ENCODE results near the gene LRRC36. TPM values are rescaled to one million over a fixed set of nuclear protein-coding genes. Genes with fewer than 3 reads are reported as not detected.
A peak's percentile ranks its signal among the peaks of the same experiment; 100 is the strongest.

Gene LRRC36
- polyA plus RNA-seq, 3 donors, result 2.9 to 9.9 (median 8.1) TPM

DNA sequence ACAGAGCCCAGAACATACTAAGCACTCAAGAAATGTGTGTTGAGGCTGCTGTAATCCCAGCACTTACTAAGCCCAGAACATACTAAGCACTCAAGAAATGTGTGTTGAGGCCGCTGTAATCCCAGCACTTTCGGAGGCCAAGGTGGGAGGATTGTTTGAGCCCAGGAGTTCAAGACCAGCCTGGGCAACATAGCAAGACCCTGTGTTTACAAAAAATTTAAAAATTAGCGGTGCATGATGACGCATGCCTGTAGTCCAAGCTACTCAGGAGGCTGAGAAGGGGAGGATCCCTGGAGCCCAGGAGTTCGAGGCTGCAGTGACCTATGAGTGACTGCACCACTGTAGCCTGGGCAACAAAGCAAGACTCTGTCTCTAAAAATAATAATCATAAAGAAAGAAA lies 96.4 kb downstream of the LRRC36 start:
- DNase-seq, result no peak

DNA sequence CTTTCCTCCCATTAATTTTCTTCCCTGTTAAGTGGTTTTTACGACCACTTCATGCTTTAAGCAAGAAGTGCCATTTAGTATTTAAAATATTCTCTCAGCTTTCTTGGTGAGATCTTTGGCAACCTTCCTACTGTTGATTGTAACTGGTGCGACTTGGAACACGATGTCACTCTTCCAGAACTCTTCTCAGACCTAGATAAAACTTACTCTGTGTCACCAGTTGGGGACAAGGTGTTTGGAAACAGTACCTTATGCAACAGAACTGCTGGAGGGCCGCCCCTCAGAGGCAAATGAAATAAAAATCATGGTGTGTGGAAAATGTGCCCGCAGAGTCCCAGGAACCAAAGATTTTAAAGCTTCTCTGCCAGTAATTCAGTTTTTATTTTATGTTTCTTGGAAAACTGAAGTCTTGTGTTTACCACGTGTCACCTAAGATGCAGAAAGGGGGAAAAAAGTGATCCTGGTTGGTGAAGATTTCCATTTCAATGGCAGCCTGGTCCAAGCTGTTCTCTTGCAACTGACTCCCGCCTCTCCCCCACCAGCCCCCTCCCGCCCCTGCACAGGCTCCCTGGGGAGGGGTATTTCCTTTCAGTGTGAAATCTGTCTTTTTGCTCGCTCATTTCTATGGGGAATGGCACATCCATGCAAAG lies 97.1 kb downstream of the LRRC36 start:
- no peak for DNase-seq

GRCh38 chr16:67424261-67424615 lies 97.6 kb downstream of the LRRC36 start:
- DNase-seq, result no peak

- DNase-seq, result no peak
Measured at GRCh38 chr16:67425061-67425460, 98.4 kb downstream of the LRRC36 start.

GRCh38 chr16:67425580-67425979 lies 99.0 kb downstream of the LRRC36 start:
- no peak for DNase-seq

GRCh38 chr16:67426022-67426421 lies 99.4 kb downstream of the LRRC36 start:
- DNase-seq, result no peak

- no peak for DNase-seq
Measured at GRCh38 chr16:67426950-67427349, 100.3 kb downstream of the LRRC36 start.

DNA sequence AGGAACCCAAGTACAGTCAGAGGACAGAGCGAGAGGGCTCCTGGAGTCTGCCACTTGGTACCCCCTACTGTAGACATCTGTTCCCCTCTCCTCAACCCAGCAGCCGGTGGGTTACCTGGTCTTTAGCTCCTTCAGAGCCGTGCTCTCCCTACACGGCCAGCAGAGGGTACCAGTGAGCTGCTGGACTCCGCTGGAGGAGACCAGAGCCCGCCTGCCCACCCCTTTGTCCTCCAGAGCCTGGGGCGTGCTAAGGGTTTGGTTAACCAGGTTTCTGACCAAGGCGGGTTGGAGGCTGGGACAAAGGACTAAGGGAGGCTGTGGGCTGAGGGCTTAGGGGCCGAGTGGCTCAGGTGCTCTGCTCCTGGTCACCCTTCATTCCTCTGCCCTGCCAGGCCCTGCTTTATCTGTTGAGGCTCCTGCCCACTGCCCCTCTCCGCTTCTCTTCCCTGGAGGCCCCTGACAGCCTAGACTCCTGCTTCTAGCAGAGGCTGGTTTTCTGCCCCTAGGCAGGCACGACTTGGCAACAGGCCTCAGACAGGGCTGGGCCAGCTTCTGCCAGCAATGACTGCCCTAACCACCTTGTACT lies 101.6 kb downstream of the LRRC36 start:
- peak; percentile 75 for DNase-seq

DNA sequence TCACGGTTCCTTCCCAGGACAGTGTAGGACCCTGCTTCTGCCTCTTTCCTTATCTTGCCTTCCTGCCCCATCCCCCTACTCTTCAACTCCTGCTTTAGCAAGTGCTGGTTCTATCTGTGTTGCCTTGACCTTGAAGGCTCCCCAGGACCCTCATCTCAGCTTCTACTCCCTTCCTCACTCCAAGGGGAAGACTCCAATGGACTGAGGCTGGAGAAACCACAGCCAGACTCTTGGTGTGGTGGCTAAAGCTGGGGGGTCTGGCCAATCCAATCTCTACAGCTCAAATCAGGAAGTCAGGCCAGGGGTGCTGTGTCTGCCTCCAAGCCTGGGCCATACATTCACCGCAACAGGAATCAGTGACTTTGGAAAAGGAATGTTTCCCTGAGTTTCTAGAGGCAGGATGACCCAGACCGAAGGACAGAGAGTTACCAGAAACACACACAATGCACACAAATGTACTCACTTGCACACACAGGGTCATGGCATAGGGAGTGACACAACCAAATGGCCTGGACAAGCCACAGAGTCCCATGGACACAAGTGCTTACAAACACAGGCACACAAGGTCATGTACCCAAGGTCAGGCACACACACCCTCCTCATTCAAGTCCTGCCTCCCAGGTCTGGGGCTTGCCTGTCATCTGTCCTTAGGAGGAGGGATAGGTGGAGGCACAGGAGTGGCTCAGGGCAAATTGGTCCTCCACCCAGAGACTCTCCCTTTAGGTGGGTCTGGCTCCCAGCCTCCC lies 102.6 kb downstream of the LRRC36 start:
- DNase-seq, result no peak

DNA sequence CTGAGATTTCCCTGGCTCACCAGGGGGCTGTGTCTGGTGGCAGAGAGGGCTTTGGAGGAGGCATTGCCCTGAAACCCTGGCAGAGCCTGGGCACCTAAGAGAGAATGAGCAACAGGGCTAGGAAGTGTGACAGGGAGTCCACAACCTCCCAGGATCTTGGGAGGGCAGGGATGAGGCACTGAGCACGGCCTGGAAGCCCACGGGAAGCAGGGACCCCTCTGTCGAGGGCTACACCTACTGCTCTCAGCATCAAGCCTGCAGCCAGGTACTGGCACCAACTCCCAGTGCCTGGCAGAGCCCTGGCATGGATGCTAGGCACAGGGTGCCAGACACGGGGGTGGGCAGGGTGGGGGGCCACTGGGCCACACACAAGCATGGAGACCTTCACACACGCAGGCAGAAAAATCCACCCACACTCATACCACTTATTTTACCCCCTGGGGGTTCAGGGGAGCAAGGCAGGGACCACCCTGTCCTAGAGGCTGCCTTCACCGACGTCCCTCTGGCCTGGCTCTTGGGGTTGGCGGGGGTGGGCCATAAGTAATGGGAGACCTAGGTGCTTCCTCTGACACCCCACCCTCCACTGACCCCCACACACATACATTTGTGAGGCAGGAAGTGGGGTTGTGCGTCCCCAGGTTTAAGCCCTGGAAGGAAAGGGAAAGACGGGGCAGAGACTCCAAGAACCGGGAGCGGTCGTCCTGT lies 103.3 kb downstream of the LRRC36 start:
- DNase-seq, result no peak

DNA sequence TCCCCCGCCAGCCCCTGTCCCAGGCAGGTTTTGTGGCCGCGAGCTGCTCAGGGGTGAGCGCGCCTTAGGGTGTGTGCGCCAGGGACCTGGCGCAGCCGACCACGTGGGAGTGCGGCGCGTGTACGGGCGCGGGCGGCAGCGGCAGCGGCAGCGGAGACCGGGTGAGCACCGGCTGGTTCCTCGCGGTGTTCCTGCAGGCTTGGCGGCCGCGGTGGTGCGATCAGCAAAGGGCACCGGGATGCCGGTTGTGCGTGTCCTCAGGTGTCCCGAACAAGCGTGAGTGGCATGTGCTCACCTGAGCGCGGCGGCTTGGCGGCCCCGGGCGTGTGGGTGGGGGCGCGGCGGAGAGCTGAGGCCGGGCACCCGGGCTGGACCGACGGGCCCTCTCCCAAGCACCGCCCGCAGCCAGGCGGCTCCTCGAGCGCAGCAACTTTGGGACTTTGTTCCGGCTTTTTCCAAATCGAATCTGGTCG lies 103.9 kb downstream of the LRRC36 start:
- DNase-seq, result peak; percentile 24

DNA sequence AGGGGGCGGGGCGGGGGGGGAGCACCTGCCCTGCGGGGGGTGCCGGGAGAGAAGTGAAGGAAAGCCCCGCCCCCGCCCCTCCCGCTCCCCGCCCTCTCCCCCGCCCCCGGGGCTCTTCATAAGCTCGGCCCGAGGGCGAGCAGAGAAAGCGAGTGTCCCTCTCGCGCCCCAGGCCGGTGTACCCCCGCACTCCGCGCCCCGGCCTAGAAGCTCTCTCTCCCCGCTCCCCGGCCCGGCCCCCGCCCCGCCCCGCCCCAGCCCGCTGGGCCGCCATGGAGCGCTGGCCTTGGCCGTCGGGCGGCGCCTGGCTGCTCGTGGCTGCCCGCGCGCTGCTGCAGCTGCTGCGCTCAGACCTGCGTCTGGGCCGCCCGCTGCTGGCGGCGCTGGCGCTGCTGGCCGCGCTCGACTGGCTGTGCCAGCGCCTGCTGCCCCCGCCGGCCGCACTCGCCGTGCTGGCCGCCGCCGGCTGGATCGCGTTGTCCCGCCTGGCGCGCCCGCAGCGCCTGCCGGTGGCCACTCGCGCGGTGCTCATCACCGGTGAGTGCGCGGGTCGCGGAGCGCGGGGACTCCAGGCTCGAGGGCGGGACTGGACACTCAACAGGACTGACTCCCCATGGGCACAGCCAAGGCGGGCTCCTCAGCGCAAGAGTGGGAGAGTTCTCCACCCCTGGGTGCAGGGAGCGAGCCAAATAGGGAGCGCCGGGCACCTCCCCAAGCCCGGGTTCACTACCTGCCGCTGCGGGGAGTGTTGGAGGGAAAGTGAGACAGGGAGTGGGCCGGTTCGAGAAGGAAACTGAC lies 104.6 kb downstream of the LRRC36 start, which contains the start of gene HSD11B2:
TSS of gene HSD11B2 (plus strand) at position 145 of the 798 bp plus-strand sequence. CDS start at position 273, 128 bp downstream.
- peak; percentile 48 for DNase-seq

DNA sequence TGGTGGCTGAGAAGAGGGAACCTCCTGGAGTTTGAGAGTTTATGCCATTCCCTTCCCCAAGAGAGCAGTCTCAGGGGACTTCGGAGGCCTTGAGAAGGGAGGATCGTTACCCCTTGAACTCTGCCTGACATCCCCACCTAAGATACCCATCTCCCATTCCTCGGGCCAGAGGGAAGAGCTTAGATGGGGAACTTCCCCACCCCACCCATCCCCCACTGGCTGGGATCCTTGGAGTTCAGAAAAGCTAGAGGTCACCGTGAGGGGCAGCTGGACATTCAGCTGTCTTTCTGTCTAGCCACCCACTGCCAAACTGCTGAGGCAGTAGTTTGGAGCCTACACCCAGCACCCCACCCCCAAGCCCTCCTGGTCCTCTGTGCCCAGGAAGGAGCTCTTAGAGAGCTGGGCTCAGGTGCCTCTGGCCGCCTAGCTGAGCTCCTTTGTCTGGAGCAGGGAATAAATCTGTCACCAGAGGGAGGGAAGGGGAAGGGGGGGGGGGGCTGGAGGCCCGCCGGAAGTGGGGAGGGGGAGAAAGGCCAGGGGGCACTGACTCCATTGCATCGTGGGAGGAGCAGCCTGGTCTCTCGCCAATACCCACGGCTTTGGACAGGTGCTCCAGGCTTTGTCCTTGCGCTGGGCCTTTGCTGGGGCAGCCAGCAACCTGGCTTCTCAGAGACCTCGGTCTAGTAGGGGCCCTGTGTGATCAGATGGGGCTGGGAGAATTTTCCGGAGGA lies 105.3 kb downstream of the LRRC36 start:
- DNase-seq, result peak; percentile 61

DNA sequence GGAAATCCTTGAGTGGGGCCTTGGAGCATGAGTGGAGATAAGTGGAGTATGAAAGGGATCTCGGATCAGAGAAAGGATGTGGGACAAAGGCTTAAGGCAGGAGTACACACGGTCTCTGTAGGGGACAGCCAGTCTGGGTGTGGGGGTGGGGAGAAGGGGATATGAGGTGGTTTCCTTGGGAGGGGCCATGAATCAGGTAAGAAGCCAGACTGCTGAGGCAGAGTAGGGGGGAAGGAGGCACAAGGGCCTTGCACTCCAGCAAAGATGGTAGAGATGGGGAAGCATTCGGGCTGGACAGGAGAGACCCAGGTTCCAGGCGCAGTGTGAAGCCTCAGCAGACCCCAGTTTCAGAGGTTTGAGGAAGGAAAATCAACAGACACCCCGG lies 105.9 kb downstream of the LRRC36 start:
- no peak for DNase-seq

DNA sequence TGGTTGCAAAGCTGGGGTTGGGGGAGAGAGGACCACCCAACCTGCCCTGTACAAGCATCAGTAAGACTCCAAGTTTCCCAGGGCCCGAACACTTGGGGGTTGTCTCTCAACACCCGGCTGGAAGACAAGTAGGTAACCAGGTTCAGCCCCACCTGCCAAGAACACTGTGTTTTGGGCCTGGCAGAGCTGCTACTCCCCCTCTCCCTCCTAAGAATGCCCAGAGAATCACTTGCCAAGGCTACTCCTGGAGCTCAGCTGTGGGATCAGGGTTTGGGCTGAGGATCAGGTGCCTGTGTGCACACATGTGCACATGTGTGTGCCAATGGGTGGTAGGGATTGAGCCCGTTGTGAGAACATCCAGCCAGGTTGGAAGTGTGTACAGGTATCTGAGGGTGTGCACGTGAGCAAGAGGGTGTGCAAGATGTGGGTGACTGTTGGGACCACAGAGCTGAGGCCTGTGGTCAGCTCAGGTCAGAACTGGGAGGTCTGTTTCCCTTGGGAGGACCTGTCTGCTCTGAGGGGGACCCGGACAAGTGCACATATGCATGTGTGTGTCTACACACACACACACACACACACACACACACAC lies 106.6 kb downstream of the LRRC36 start:
- DNase-seq, result no peak

Other genes starting within 250 kb of the LRRC36 start
- 10 to 100 TPM; 20.7 to 29.5 (median 28.7) TPM for gene PHAF1, start 216.9 kb upstream of the LRRC36 start, polyA plus RNA-seq (ENCODE audit: insufficient read length in 3 of 3)
- gene B3GNT9, start 175.8 kb upstream of the LRRC36 start, polyA plus RNA-seq (ENCODE audit: insufficient read length in 3 of 3), result 10 to 100 TPM in 1 of 3 donors, 1 to 10 TPM in 2; 8.1 to 11.9 (median 8.2) TPM
- 1 to 10 TPM; 6.4 to 6.9 (median 6.6) TPM for gene TRADD, start 166.9 kb upstream of the LRRC36 start, polyA plus RNA-seq (ENCODE audit: insufficient read length in 3 of 3)
- gene FBXL8, start 166.9 kb upstream of the LRRC36 start, polyA plus RNA-seq (ENCODE audit: insufficient read length in 3 of 3), result 1 to 10 TPM; 1.4 to 2.9 (median 2.2) TPM
- gene HSF4, start 162.1 kb upstream of the LRRC36 start, polyA plus RNA-seq (ENCODE audit: insufficient read length in 3 of 3), result 1 to 10 TPM; 1.2 to 3.1 (median 2.9) TPM
- 1 to 10 TPM; 4.1 to 9.5 (median 7.6) TPM for gene NOL3, start 156.3 kb upstream of the LRRC36 start, polyA plus RNA-seq (ENCODE audit: insufficient read length in 3 of 3)
- 10 to 100 TPM; 34.7 to 53.0 (median 50.1) TPM for gene MATCAP1, start 142.9 kb upstream of the LRRC36 start, polyA plus RNA-seq (ENCODE audit: insufficient read length in 3 of 3)
- gene EXOC3L1, start 136.7 kb upstream of the LRRC36 start, polyA plus RNA-seq (ENCODE audit: insufficient read length in 3 of 3), result 1 to 10 TPM; 6.5 to 7.2 (median 6.7) TPM
- 10 to 100 TPM; 65.5 to 72.7 (median 65.9) TPM for gene E2F4, start 134.7 kb upstream of the LRRC36 start, polyA plus RNA-seq (ENCODE audit: insufficient read length in 3 of 3)
- 1 to 10 TPM; 6.7 to 7.0 (median 6.9) TPM for gene ELMO3, start 127.7 kb upstream of the LRRC36 start, polyA plus RNA-seq (ENCODE audit: insufficient read length in 3 of 3)
- 10 to 100 TPM; 40.1 to 49.4 (median 45.5) TPM for gene TMEM208, start 99.7 kb upstream of the LRRC36 start, polyA plus RNA-seq (ENCODE audit: insufficient read length in 3 of 3)
- 10 to 100 TPM; 45.1 to 48.9 (median 47.5) TPM for gene FHOD1, start 79.3 kb upstream of the LRRC36 start, polyA plus RNA-seq (ENCODE audit: insufficient read length in 3 of 3)
- gene SLC9A5, start 77.8 kb upstream of the LRRC36 start, polyA plus RNA-seq (ENCODE audit: insufficient read length in 3 of 3), result 1 to 10 TPM; 2.7 to 6.3 (median 5.6) TPM
- gene PLEKHG4, start 47.3 kb upstream of the LRRC36 start, polyA plus RNA-seq (ENCODE audit: insufficient read length in 3 of 3), result 10 to 100 TPM; 12.0 to 17.5 (median 13.8) TPM
- 1 to 10 TPM; 1.1 to 3.1 (median 2.9) TPM for gene KCTD19, start 74 bp upstream of the LRRC36 start, polyA plus RNA-seq (ENCODE audit: insufficient read length in 3 of 3)
- gene TPPP3, start 66.7 kb downstream of the LRRC36 start, polyA plus RNA-seq (ENCODE audit: insufficient read length in 3 of 3), result 10 to 100 TPM; 64.7 to 71.8 (median 69.9) TPM
- 10 to 100 TPM; 14.7 to 18.3 (median 15.4) TPM for gene ZDHHC1, start 89.7 kb downstream of the LRRC36 start, polyA plus RNA-seq (ENCODE audit: insufficient read length in 3 of 3)
- gene HSD11B2, start 104.3 kb downstream of the LRRC36 start, polyA plus RNA-seq (ENCODE audit: insufficient read length in 3 of 3), result 10 to 100 TPM; 44.9 to 77.6 (median 57.3) TPM
- gene ATP6V0D1, start 154.3 kb downstream of the LRRC36 start, polyA plus RNA-seq (ENCODE audit: insufficient read length in 3 of 3), result 100 to 1,000 TPM in 1 of 3 donors, 10 to 100 TPM in 2; 81.3 to 100 (median 90.2) TPM
- under 1 TPM in 2 of 3 donors, not detected in 1; 0.40 to 0.91 TPM for gene AGRP, start 156.7 kb downstream of the LRRC36 start, polyA plus RNA-seq (ENCODE audit: insufficient read length in 3 of 3)
- gene RIPOR1, start 202.0 kb downstream of the LRRC36 start, polyA plus RNA-seq (ENCODE audit: insufficient read length in 3 of 3), result 100 to 1,000 TPM; 135 to 155 (median 147) TPM
- 10 to 100 TPM; 71.9 to 78.4 (median 75.6) TPM for gene CTCF, start 235.7 kb downstream of the LRRC36 start, polyA plus RNA-seq (ENCODE audit: insufficient read length in 3 of 3)

Data from renal pelvis (tissue), 4 donors.